Inflammatory macrophage (primary cell): ENCODE results near the gene LRRC47.
A peak's percentile ranks its signal among the peaks of the same experiment; 100 is the strongest.
"Not testable (repeated sequence)": the region's sequence is repeated elsewhere in the genome, so short reads cannot be mapped to it uniquely, and the experiment has no call there.

Experiments
- DNase-seq, 2 donors: peaks; one replicate each; pipeline ENCODE4 v3.0.0-alpha.2; 2020 to 2022

Gene LRRC47

GRCh38 chr1:3814771-3815561 lies 18.7 kb upstream of the LRRC47 start:
- no peak for DNase-seq

- DNase-seq, result no peak
These were observed 17.8 kb upstream of the LRRC47 start for GRCh38 chr1:3814065-3814464.

GRCh38 chr1:3811595-3811911 lies 15.3 kb upstream of the LRRC47 start:
- DNase-seq, result no peak

GRCh38 chr1:3810149-3810761 lies 14.0 kb upstream of the LRRC47 start:
- DNase-seq, result not testable (repeated sequence)

- DNase-seq, result no peak
These were observed 13.4 kb upstream of the LRRC47 start for GRCh38 chr1:3809680-3810079.

- DNase-seq, result no peak
These were observed 11.5 kb upstream of the LRRC47 start for GRCh38 chr1:3807769-3808168.

DNA sequence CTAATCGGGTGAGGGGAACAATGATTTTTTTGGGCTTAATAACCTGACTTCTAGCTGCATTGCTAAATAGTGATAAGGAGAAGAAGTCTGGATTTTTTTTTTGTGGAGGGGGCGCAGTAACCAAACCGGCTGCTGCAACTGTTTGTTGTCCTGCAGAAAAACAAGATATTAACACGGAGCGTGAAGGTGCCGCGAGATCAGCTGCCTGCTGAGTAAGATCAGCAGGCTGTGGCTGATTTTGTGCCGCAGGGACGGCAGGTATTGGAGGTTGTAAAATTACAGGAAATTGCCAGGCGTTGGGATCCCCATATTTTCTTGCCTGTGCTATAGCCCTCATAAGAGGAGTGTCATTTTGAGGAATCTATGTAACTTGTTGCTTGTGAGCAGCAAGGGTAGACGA lies 8.7 kb upstream of the LRRC47 start:
- DNase-seq, result no peak

- DNase-seq, result not testable (repeated sequence)
These were observed 8.3 kb upstream of the LRRC47 start for GRCh38 chr1:3804627-3804944.

GRCh38 chr1:3803905-3804626 lies 7.8 kb upstream of the LRRC47 start:
- no peak for DNase-seq

GRCh38 chr1:3800795-3801194 lies 4.5 kb upstream of the LRRC47 start:
- not testable (repeated sequence) for DNase-seq

DNA sequence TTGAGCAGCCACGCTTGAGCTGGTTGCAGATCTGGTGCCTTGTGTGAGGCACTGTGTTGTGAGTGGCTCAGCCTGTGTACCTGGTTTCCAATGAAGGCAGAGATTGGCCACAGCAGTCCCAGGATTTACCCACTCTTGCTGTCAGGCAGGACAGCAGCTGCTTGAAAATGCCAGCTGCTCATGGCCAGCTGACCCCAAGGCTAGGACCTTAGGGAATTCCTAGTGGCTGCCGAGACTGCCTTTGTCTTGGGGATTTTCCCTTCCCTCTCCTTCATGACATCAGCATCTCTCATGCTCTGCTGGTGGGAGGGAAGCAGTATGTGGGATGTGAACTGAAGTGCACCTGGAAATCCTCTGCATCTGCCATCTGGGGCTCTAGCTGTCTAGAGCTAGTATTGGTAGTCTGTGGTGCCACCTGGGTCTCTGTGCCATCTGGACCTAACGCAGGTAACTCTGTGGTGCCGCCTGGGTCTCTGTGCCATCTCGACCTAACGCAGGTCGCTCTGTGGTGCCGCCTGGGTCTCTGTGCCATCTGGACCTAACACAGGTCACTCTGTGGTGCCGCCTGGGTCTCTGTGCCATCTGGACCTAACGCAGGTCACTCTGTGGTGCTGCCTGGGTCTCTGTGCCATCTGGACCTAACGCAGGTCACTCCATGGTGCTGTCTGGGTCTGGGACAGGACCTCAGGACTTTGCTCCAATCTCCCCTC lies 3.8 kb upstream of the LRRC47 start:
- peak in 1 of 2 donors; percentile 10 for DNase-seq

DNA sequence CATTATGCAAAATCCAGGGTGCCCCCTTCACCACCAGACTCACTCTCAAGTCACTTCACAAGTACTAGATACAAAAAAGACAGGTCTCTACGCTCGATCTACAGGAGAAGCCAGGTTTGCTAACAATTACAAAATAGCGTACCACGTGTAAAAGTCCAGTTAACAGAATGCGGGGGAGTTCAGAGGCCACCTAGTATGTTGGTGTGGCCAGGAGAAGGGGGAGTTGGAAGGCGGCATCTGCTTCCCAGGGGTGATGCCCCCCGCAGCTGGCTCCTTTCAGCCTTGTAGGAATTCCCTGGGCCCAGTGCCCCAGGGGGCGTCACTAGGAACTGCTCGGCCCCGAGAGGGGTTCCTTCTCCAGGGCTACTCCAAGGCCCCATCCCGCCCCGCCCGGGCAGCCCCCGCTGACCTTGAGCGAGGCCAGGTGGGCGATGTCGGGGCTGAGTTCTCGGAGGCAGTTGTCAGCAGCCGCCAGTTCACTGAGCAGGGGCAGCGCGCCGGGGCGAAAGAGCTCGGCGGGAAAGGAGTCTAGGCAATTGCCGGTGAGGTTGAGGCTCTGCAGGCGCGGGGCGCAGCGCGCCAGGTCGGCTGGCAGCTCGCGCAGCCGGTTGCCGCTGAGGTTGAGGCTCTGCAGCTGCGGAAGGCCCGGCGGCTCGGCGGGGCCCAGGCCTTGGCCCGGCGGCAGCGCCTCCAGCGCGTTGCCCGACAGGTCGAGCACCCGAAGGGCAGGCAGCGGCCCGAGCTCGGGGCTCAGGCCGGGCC lies 664 bp downstream of the LRRC47 start:
- no peak for DNase-seq

DNA sequence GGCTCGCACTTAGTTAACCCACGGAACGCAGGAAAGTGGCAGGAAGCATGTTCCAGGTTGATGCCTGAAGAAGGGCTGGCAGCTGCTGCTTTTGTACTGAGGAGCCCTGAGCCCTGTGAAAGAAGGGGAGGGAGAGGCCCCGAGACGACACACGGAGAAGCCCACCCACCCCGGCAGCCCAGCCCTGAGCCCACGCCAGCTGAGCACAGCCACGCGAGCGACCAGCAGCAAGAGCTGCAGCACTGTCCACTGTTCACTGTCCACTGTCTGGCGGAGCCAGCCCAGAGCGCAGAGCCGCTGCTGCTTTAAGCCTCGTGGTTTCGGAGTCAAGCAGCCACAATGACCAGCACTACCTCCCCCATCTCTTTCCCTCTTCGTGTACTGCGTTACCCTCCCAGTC lies 5.3 kb downstream of the LRRC47 start:
- no peak for DNase-seq

GRCh38 chr1:3790500-3790923 lies 5.8 kb downstream of the LRRC47 start:
- no peak for DNase-seq

DNA sequence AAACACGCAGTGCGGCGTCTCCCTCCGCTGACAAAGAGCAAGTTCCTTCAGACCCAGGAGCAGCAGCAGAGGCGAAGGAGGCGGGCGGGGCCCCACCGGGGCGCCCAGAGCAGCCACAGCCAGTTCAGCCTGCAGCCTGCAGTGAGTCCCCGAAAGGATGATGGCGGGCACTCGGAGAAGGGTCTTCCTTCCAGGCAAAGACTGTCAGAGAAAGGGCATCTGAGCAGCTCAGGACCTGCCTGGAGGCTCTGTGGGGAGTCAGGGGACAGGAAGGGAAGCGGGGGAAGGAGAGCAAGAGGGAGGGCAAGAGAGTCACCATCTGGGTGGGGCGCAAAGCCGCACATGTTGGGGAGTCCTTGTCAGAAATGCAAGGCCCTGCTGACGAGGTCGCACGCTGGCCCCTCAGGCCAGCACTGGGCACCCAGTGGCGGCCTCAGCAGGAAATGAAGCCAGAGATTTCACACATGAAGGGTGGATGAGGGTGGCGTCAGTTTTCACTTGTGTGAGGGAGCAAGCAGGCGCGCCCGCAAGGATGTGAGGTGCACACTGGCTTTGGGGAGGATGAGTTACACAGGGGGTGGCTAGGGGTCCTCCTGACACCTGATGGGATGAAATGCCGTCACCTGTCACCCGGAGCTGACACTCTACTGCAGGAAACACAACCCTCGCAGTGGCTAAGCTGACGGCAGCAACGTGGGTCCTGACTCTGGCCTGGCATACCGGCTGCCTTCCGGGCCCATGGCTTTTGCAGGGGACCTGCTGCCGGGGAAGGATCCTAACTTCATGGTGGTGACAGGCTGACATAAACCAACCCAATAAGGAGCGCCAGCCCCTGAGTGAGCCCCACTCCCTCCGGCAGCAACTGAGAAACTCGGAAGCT lies 6.6 kb downstream of the LRRC47 start:
- DNase-seq, result no peak

DNA sequence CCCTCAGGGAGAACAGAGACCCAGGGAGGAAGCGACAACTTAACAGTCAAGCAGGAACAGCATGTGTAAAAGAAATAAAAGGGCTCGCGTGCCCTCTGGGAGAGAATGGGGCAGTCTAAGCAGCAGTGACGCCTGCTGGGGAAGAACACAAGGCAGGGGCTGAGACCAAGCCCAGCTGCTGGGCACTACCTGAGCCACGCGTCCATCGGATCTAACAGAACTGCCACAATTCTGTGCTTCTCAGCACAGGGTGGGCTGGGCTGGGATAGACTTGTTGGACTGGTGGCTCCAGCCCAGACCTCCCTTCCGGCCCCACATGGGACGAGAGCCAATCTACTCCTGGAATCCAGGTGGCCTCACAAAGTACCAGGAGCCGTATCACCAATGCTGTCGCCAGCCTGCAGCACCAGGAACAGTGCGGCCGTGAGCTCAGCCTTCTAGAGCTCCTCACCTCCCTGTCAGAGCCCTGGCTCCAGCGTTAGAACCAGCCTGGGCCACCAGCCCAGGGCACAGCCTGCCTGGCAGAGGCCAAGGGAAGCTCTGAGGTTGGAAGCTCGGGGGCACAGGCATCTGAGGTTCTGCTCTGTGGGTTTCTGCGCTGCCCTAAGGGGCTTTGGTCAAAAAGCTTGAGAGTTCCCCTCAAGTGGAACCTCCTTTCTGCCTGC lies 7.4 kb downstream of the LRRC47 start:
- no peak for DNase-seq

DNA sequence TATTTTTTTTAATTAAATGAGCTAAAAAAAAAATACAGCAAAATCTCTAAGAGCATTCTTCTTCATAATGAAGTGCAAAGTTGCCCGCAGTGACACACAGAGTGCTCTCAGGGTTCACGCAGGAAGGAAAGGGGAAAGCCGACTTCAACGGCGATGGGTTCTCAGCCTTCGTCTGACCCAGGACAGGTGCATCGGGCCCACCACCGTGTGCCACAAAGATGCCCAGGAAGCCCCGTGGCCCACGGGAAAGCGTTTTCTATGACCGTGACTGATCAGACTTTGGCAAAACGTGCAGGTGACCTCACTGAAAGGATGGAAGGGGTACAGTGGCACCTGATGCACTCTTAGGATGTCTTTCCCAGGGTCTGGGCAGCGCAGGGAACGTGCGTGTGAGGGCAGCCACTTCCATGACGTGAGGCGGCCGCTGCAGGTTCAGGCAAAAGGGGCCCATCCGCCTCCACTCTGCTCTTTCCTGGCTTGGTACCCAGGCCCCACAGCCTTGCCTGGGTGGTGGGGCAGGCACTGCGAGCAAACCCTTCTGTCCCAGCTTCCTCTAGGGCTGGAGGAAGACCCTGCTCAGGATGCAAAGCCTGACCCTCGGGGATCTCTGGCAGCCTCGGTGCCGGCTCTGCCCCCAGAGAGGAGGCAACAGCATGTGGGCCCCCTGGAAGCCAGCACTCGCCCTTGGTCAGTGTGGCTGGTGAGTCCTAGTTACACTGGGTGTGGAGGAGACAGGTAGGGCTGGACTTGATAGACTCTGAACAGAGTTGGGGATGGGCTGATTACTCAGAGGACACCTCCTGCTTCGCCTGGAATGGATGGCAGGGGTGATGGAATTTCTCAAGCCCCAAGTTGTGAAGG lies 8.3 kb downstream of the LRRC47 start:
- no peak for DNase-seq

DNA sequence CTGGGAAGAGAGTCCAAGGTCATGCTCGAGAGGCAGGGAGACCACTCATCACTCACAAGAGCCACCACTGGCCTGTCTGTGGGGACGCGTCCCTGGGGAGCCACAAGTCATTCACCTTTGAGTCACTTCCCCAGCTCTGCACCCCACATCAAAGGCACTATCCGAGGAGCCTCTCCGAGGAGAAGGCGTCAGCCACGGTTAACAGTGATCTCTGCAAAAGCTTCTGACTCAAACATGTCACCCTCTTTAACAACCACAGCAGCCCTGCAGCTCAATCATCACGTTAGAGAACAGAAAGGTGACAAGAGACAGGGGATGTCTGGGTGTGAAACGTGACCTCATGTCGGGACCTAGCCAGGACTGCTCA lies 9.0 kb downstream of the LRRC47 start:
- no peak for DNase-seq

GRCh38 chr1:3786468-3787348 lies 9.6 kb downstream of the LRRC47 start:
- DNase-seq, result no peak
